ENCODE results near the gene SFXN3. TPM values are rescaled to one million over a fixed set of nuclear protein-coding genes. Genes with fewer than 3 reads are reported as not detected.

SFXN3 gene
- total and polyA plus RNA-seq, 2 of the 13 experiments (the other 11 are each of a cell fraction or from before 2014, with no cell fraction given) = 16.8 to 71.5 TPM

- peak; percentile 19 for TF ChIP-seq YY1 (IDR thresholded peaks at IDR 0.05; ENCODE audit: insufficient read depth, insufficient replicate concordance, low read depth, low read length)
- TF ChIP-seq ISL2 (CRISPR knock-in tag; IDR thresholded peaks at IDR 0.05) = 0 out of 2 replicates have a peak, but pooled peaks have one; percentile 40
- TF ChIP-seq ZNF577 (CRISPR knock-in tag; IDR thresholded peaks at IDR 0.05; ENCODE audit: borderline replicate concordance, low read depth) = no peak
- no peak for TF ChIP-seq ZSCAN12 (CRISPR knock-in tag; IDR thresholded peaks at IDR 0.05)
- no peak for TF ChIP-seq ETV6 (CRISPR knock-in tag; conservative IDR thresholded peaks at IDR 0.05)
- TF ChIP-seq HOXD1 (CRISPR knock-in tag; IDR thresholded peaks at IDR 0.05) = no peak
- peak; percentile 19; the same call in 1 of the 2 replicates for TF ChIP-seq MTA1 (CRISPR knock-in tag; IDR thresholded peaks at IDR 0.05; ENCODE audit: borderline replicate concordance)
- TF ChIP-seq ZNF883 (CRISPR knock-in tag; IDR thresholded peaks at IDR 0.05; ENCODE audit: not compliant biosample characterization) = no peak
- TF ChIP-seq ZKSCAN1 (IDR thresholded peaks at IDR 0.05; ENCODE audit: low read length) = no peak
- peak; percentile 78 for TF ChIP-seq RAD21 (CRISPR knock-in tag; IDR thresholded peaks at IDR 0.05)
- no peak for TF ChIP-seq AHDC1 (CRISPR knock-in tag; IDR thresholded peaks at IDR 0.05; ENCODE audit: borderline replicate concordance)
- TF ChIP-seq MEF2D (CRISPR knock-in tag; IDR thresholded peaks at IDR 0.05) = no peak
- TF ChIP-seq ARID5B (CRISPR knock-in tag; IDR thresholded peaks at IDR 0.05) = 0 out of 2 replicates have a peak, but pooled peaks have one; percentile 9
- no peak for TF ChIP-seq FOXK1 (CRISPR knock-in tag; IDR thresholded peaks at IDR 0.05; ENCODE audit: borderline replicate concordance, low read depth)
- no peak for TF ChIP-seq SKI (IDR thresholded peaks at IDR 0.05; ENCODE audit: partially characterized antibody)
- TF ChIP-seq ZNF205 (CRISPR knock-in tag; IDR thresholded peaks at IDR 0.05) = 0 out of 2 replicates have a peak, but pooled peaks have one; percentile 50
- TF ChIP-seq REPIN1 (CRISPR knock-in tag; IDR thresholded peaks at IDR 0.05; ENCODE audit: borderline replicate concordance, low read depth) = 0 out of 2 replicates have a peak, but pooled peaks have one; percentile 45
- TF ChIP-seq MYPOP (CRISPR knock-in tag; IDR thresholded peaks at IDR 0.05) = no peak
These were observed 19.4 kb downstream of the SFXN3 start (continued) for GRCh38 chr10:101050208-101051069.
